PC-3 (cell line): Measurements from ENCODE around the gene KCTD16.

Source experiments
- EZH2 ChIP-seq: fragments of 300-600 bp; sonication (generic); IDR thresholded peaks from one replicate; pipeline ENCODE4 v1.6.1; 2017; ENCODE audit warnings: antibody characterized with exemption, mild to moderate bottlenecking, low read length; ENCODE audit not compliant: unreplicated experiment
- TF ChIP-seq, protein P1 (sequence below): fragments of 300-600 bp; sonication (generic); conservative IDR thresholded peaks from 2 replicates; pipeline ENCODE4 v1.5.1; 2017; ENCODE audit warnings: antibody characterized with exemption, low read depth, mild to moderate bottlenecking, low read length

DNA sequence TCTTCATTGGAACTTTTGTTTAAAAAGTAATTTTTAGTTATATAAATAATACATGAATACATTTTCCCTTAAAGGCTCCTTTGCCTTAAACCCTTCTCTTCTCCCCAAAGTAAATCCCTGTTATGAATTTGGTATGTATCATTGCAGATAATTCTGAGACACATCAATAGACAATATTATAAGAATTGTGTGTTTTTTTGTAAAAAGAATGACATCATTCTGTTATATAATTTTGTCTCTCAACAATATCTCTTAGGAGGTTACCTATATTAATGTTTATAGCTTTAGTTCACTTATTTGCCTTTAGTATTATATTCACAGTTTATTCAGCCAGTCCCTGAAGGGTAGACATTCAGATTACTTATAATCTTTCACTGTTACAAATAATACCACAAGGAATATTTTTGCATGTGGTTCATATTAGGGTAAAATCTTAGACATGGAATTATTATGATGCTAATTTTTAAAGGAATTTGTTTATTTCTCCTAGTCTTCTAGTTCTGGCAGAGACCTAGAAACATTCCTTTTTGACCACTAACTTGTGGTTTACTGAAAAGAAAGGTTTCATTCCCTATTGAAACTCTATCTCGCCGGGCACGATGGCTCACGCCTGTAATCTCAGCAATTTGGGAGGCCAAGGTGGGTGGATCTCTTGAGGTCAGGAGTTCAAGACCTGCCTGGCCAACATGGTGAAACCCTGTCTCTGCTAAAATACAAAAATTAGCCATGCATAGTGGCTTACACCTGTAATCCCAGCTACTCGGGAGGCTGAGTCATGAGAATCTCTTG lies 105.6 kb downstream of the KCTD16 start:
- TF ChIP-seq EZH2 = no peak
- TF ChIP-seq, protein P1, sequence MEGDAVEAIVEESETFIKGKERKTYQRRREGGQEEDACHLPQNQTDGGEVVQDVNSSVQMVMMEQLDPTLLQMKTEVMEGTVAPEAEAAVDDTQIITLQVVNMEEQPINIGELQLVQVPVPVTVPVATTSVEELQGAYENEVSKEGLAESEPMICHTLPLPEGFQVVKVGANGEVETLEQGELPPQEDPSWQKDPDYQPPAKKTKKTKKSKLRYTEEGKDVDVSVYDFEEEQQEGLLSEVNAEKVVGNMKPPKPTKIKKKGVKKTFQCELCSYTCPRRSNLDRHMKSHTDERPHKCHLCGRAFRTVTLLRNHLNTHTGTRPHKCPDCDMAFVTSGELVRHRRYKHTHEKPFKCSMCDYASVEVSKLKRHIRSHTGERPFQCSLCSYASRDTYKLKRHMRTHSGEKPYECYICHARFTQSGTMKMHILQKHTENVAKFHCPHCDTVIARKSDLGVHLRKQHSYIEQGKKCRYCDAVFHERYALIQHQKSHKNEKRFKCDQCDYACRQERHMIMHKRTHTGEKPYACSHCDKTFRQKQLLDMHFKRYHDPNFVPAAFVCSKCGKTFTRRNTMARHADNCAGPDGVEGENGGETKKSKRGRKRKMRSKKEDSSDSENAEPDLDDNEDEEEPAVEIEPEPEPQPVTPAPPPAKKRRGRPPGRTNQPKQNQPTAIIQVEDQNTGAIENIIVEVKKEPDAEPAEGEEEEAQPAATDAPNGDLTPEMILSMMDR = no peak
